ENCODE data around the gene TBC1D3B.
"Not testable (repeated sequence)": the region's sequence is repeated elsewhere in the genome, so short reads cannot be mapped to it uniquely, and the experiment has no call there.

Gene TBC1D3B

GRCh38 chr17:36198831-36199465 is 22.5 kb upstream of the TBC1D3B start:
- no peak for DNase-seq

DNA sequence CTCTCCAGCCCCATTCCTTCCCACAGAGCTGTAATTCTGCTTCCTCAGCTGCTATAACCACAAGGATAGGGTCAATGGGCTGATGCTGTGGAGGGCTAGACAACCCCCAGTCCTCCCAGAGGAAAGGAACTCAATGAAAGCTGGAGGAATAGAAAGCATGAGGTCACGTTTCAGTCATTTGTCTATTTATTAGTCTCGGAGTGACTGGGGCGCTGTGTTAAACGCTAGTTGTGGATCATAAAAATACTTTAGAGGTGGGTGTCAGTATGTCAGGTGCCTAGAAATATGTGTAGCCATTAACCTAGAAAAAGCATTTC is 20.9 kb upstream of the TBC1D3B start:
- no peak for DNase-seq

GRCh38 chr17:36196131-36196486 is 19.7 kb upstream of the TBC1D3B start:
- no peak for DNase-seq

DNA sequence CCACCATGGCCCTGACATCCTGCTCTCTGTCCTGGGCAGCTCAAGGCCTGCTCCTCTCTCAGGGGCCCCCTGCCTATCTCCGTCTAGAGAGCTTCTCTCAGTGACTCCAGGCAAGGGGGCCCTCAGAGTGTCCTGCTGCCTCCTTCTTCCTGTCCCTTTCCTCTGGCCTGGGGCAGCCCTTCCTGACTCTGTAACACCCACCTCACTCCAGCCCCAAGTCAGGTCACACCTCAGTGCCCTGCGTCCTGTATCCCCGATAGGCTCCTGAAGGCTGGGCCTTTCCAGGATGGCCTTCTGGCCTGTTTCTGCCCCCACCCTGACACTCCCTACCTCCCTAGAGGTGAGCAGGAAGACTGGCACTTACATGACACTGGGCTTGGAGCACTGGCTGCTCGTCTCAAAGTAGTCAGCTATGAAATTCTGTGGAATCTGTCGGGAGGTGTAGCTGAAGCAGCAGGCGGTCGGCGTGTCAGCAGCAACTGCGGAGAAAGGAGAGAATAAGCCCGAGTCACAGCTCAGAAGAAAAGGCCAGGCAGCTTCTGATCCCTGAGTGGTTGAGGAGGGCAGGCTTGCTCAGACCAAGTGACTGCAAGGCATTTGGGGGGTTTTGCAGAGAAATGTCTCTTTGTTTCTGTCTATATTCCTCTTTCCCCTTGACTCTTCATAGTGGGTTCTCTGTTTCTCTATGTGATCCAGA is 19.1 kb upstream of the TBC1D3B start:
- DNase-seq, result no peak

- DNase-seq, result not testable (repeated sequence)
Measured at GRCh38 chr17:36194832-36195433, 18.5 kb upstream of the TBC1D3B start.

DNA sequence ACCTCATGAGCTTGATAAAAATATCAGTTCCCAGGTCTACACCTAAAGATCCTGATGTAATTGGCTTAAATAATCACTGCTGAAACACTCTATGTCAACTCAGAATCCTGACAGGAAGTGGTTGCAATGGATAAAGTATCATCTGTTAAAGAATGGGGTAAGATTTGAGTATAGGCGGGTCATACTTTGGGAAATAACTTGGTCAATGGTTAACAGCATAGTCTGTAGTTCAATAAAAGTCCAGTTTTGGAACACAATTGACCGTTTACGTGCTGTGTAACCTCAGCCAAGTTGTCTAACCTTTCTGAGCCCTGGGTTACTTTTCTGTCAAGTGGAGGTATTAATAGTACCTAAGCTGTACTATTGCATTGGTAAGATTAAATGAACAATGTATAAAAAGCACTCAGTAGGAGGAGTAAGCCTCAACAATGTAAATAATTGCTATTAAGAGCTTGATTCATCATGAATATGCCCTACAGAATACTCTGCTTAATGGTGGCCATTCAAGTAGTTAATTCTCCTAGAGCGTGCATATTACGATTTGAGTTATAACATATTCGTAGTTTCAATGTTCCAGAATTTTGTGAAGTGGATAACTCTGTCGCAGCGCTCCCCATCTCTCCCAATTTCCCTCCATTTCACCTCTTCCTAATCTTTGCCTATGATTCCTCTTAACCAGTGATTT is 17.9 kb upstream of the TBC1D3B start:
- not testable (repeated sequence) for DNase-seq

DNA sequence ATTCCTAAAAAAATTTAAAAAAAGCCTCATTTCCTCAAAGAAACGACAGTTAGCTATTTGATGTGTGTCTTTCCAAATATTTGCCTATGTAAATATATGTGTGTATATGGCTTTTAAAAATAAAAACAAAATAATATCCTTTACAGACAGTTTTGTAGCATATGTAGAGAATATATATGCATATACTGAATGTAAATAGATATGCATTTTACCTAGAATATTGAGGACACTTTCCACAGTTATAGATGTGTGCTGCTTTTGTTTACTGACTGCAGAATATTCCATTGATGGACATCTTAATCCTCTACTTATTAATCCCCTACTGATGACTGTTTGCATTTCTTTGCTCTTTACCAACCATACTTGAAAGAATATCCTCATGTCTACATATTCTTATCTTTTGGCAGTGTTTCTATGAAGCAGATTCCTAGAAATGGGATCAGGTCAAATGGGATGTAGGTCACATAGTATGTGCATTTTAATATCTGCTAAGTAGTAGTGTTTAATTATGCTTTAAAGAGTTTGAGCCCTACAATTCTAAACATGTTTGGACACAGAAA is 16.9 kb upstream of the TBC1D3B start:
- DNase-seq, result no peak

DNA sequence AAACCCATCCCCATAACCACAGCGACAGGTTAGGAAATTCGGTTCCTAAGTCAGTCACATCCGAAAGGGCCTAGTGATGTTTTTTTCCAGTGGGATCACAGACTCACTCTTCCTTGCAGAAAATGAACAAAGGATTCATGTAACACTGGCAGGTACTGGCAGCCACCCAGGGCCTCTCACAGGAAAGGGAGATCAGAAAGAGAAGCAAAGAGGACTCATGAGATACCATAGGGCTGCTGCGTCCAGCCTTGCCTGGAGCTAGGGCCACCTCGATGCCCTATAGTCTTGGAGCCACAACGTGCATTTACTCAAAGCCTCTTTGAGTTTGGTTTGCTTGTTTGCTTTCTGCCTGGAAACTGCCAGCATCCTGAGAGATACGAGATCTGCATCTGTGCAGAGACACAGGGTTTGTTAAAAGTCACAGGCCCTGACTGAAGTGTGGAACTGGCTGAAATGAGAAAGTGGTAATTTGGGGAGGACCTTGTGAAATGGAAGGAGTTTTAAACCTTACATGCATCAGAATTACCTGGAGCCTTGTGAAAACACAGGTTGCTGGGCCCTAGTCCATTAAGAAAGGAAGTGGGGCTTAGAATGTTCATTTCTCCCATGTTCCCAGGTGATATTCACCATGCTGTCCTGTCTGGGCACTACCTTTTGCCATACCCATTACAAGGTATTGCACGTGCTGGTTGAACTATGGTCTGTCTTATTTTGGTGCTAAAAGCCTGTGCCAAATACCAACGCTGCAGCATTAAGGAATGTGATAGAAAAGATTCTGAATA is 14.3 kb upstream of the TBC1D3B start:
- not testable (repeated sequence) for DNase-seq

- DNase-seq, result not testable (repeated sequence)
Measured at GRCh38 chr17:36189993-36190392, 13.6 kb upstream of the TBC1D3B start.

DNA sequence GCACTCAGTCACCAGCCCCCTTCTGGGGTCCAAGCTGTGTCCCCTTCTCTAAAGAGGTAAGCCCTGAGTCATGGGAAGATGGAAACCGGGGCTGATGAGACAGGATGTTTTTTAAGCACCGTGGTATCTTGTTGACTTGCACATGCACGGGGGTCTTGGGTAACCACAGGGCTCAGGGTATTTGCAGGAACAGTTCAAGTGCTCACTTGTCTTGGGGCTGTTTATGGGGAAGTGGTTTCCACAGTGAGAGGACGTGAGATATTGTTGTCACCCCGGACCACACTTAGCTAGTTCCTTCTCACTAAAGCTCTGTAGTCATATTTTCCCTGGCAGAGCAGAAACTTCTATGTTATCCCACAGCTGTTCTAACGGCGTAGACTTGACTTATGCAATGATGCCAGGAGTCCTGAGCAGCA is 12.5 kb upstream of the TBC1D3B start:
- no peak for DNase-seq

GRCh38 chr17:36187943-36188665 is 11.7 kb upstream of the TBC1D3B start:
- not testable (repeated sequence) for DNase-seq

DNA sequence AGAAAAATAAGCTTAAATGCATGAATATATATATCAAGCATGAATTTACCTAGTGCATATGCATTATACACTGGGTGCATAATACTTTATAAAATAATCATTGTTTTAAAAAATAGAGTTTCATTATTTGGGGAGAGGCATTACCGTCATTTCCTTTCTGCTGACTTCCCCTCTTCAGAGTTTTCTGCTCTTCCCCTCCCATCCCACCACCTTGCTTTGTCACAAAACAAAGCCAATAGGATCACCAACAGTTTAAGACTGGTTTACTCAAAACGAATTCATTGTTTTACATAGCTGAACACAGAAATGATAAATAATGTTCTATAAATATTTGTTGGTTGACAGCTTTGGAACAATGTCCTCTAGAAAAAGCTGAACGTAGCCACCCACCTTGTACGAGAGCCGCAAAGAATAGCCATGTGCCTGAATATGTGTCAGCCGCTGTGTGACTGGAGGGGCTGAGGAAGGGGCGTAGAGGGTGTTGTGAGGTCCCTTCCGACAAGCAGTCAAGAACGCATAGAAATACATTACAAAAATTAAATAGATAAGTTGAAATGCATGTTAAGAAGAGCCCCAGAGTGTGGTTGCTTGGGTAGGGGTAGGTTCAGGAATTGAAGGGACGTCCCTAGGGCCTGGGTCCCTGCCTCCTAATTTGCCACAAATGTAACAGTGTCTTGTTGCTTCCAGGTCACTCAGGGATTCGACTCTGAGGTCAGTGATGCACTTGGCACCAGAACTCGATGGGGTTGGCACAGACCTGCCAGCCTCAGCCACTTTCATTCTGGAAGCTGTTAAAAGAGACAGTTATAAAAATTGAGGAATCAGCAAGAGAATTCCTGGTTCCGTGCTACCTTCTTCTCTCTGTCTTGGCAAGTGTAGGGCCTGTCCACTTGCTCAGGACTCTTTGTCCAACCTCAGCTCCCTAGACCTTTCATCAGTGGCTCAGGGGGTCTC is 10.7 kb upstream of the TBC1D3B start:
- DNase-seq, result not testable (repeated sequence)

DNA sequence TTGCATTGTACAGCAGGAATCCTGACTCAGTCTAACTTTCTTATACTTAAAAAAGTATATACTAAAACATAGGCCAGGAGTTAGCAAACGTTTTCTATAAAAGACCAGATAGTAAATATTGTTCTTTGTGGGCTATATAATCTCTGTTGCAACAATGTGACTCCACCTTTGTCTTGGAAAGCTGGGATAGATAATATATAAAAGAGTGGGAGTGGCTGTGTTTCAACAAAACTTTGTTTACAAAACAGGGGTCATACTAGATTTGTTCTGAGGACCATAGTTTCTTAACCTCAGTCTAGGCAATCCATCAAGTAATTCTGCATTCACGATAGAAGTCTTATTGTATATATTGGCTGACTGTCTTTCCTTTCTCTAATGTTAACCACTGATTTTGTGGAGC is 9.0 kb upstream of the TBC1D3B start:
- DNase-seq, result no peak

DNA sequence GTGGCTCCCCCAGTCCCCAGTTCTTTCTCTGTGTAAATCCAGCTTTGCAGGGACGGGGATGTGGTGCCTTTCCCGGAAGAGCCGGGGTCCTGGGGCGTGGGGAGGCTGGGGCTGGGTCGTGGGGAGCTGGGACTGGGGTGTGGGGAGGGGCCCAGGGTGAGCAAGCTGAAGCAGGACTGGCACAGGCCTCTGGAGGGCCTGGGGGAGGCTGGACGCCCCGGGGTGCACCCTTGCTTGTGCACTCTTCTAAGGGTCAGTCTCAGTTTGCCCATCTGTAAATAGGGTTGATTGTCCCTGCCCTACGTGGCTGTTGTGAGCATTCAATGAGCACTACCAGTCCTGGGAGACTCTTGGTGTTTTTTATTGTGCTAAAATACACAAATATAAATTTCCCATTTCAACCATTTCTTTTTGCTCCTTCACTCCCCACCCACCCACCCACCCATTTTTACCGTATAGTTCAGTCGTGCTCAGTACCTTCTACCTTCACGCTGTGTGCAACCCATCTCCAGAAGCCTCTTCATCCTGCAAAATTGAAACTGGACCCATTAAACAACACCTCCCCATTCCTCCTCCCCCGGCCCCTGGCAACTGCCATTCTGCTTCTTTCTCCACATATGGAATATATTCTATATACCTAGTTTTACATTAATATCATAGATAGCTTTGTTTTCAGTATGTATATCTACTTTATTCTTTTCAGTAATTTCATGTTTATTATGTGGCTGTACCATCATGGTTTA is 7.8 kb upstream of the TBC1D3B start:
- DNase-seq, result no peak

- no peak for DNase-seq
Measured at GRCh38 chr17:36183001-36183971, 6.8 kb upstream of the TBC1D3B start.

GRCh38 chr17:36182176-36183000 is 6.0 kb upstream of the TBC1D3B start:
- no peak for DNase-seq

GRCh38 chr17:36181446-36182175 is 5.2 kb upstream of the TBC1D3B start:
- not testable (repeated sequence) for DNase-seq
